IMR-90 (cell line): Measurements from ENCODE around the gene WLS. TPM values are rescaled to one million over a fixed set of nuclear protein-coding genes. Genes with fewer than 3 reads are reported as not detected.

ENCODE experiments used
- ATAC-seq: fragments of 200-7000 bp; cut with Tn5 transposase; 2 replicates; pipeline ENCODE4 v1.9.1; 2020; ENCODE audit warnings: low read depth, mild to moderate bottlenecking, moderate library complexity
- BruUV-seq: library from RNA; stranded (reverse); fragments of 400-500 nt; replicated peaks from 2 replicates; lab custom pipeline; 2021; lab: Mats Ljungman, UMichigan
- CTCF ChIA-PET: fragments of 300-600 bp; formaldehyde crosslinking; extraction: SDS; loops from one replicate; lab custom pipeline; 2021; ENCODE audit warnings: antibody characterized with exemption; lab: Yijun Ruan, JAX
- POLR2A ChIA-PET: fragments of 300-600 bp; sonication (Branson Sonifier 250); formaldehyde crosslinking; loops from one replicate; lab custom pipeline; 2022; ENCODE audit warnings: antibody characterized with exemption; ENCODE audit not compliant: unreplicated experiment; lab: Charles Lee
- DNase-seq: peaks from one replicate; pipeline ENCODE4 v3.0.0; 2013
- H2AFZ ChIP-seq: replicated peaks from 2 replicates; pipeline ENCODE3; 2013; ENCODE audit warnings: low read length, mild to moderate bottlenecking; ENCODE audit not compliant: poor library complexity
- H2AK5ac ChIP-seq: 2 replicates; pipeline ENCODE4 v1.6.1; 2013; ENCODE audit warnings: low read depth, low read length, inconsistent platforms
- H2AK9ac ChIP-seq: replicated peaks from 2 replicates; pipeline ENCODE3; 2013; ENCODE audit warnings: mild to moderate bottlenecking, low read depth, low read length, moderate library complexity; ENCODE audit not compliant: poor library complexity
- H2BK120ac ChIP-seq: 2 replicates; pipeline ENCODE4 v1.6.1; 2013; ENCODE audit warnings: low read depth, low read length, inconsistent platforms
- H2BK15ac ChIP-seq: 3 replicates; pipeline ENCODE4 v1.6.1; 2013; ENCODE audit warnings: low read depth, low read length, inconsistent platforms
- H2BK20ac ChIP-seq: 2 replicates; pipeline ENCODE4 v1.6.1; 2013; ENCODE audit warnings: low read depth, mild to moderate bottlenecking, inconsistent platforms, low read length, moderate library complexity
- H2BK5ac ChIP-seq: 2 replicates; pipeline ENCODE4 v1.6.1; 2013; ENCODE audit warnings: mild to moderate bottlenecking, low read depth, low read length, inconsistent platforms; ENCODE audit not compliant: poor library complexity, severe bottlenecking
- H3K14ac ChIP-seq: replicated peaks from 2 replicates; pipeline ENCODE4 v1.6.1; 2013; ENCODE audit warnings: low read depth, low read length, inconsistent platforms
- H3K18ac ChIP-seq: 2 replicates; pipeline ENCODE4 v1.6.1; 2013; ENCODE audit warnings: low read depth, low read length, control low read depth
- H3K23ac ChIP-seq: 2 replicates; pipeline ENCODE4 v1.6.1; 2013; ENCODE audit warnings: low read depth, low read length, inconsistent platforms
- H3K27ac ChIP-seq: 2 replicates; pipeline ENCODE4 v1.5.1; 2013; ENCODE audit warnings: mild to moderate bottlenecking, control low read depth, low read length; ENCODE audit not compliant: insufficient read depth
- H3K27me3 ChIP-seq: 2 replicates; pipeline ENCODE4 v1.6.1; 2013; ENCODE audit warnings: low read length; ENCODE audit not compliant: control insufficient read depth, insufficient read depth
- H3K36me3 ChIP-seq: 2 replicates; pipeline ENCODE4 v1.6.1; 2013; ENCODE audit warnings: low read length, mixed read lengths; ENCODE audit not compliant: control insufficient read depth, insufficient read depth
- H3K4ac ChIP-seq: 2 replicates; pipeline ENCODE4 v1.6.1; 2013; ENCODE audit warnings: low read depth, low read length, inconsistent platforms
- H3K4me1 ChIP-seq: 2 replicates; pipeline ENCODE4 v1.6.1; 2013; ENCODE audit warnings: low read length, mixed read lengths; ENCODE audit not compliant: control insufficient read depth, insufficient read depth
- H3K4me2 ChIP-seq: 2 replicates; pipeline ENCODE4 v1.6.1; 2013; ENCODE audit warnings: low read depth, mild to moderate bottlenecking, control low read depth, low read length, moderate library complexity
- H3K4me3 ChIP-seq: 2 replicates; pipeline ENCODE4 v1.5.1; 2013; ENCODE audit warnings: low read depth, mild to moderate bottlenecking, control low read depth, low read length, moderate library complexity; ENCODE audit not compliant: insufficient read depth
- H3K56ac ChIP-seq: 2 replicates; pipeline ENCODE4 v1.6.1; 2013; ENCODE audit warnings: low read length, inconsistent platforms; ENCODE audit not compliant: insufficient read depth; ENCODE audit errors: extremely low read depth
- H3K79me1 ChIP-seq, 2 experiments: 2 replicates each; pipeline ENCODE4 v1.6.1; 2013; ENCODE audit warnings: low read length in 2 of 2, inconsistent platforms in 1 of 2, low read depth in 1 of 2
- H3K9ac ChIP-seq: 2 replicates; pipeline ENCODE4 v1.6.1; 2013; ENCODE audit warnings: low read depth, low read length, control low read depth
- H3K9me1 ChIP-seq: 2 replicates; pipeline ENCODE4 v1.6.1; 2013; ENCODE audit warnings: low read length, inconsistent platforms; ENCODE audit not compliant: insufficient read depth
- H3K9me3 ChIP-seq: 2 replicates; pipeline ENCODE4 v1.6.1; 2013; ENCODE audit warnings: low read length; ENCODE audit not compliant: control insufficient read depth, insufficient read depth
- H4K20me1 ChIP-seq: 2 replicates; pipeline ENCODE4 v1.6.1; 2013; ENCODE audit warnings: low read length, inconsistent platforms; ENCODE audit not compliant: insufficient read depth
- H4K5ac ChIP-seq: 2 replicates; pipeline ENCODE4 v1.6.1; 2013; ENCODE audit warnings: mild to moderate bottlenecking, low read depth, low read length, control low read depth
- H4K8ac ChIP-seq, 2 experiments: 2 replicates each; pipeline ENCODE4 v1.6.1; 2013; ENCODE audit warnings: low read depth in 2 of 2, low read length in 2 of 2, control low read depth in 1 of 2, inconsistent platforms in 1 of 2
- H4K91ac ChIP-seq: 2 replicates; pipeline ENCODE4 v1.6.1; 2013; ENCODE audit warnings: low read depth, low read length, inconsistent platforms; ENCODE audit not compliant: insufficient read depth
- BHLHE40 ChIP-seq: fragments of 150-350 bp; IDR thresholded peaks from 2 replicates; pipeline ENCODE4 v1.6.1; 2016; ENCODE audit warnings: mild to moderate bottlenecking, low read depth, low read length
- CEBPB ChIP-seq: IDR thresholded peaks from 2 replicates; pipeline ENCODE4 v1.6.1; 2012; ENCODE audit warnings: low read depth, low read length, improper control_type of control experiment
- FOS ChIP-seq: fragments of 150-350 bp; IDR thresholded peaks from 2 replicates; pipeline ENCODE4 v1.6.1; 2016; ENCODE audit warnings: low read depth, low read length
- MAFK ChIP-seq: IDR thresholded peaks from 2 replicates; pipeline ENCODE4 v1.6.1; 2012; ENCODE audit warnings: low read depth, low read length, improper control_type of control experiment
- MAZ ChIP-seq: IDR thresholded peaks from 2 replicates; pipeline ENCODE4 v1.6.1; 2012; ENCODE audit warnings: low read depth, mild to moderate bottlenecking, low read length, improper control_type of control experiment, moderate library complexity, borderline replicate concordance
- MXI1 ChIP-seq: IDR thresholded peaks from 2 replicates; pipeline ENCODE4 v1.6.1; 2012; ENCODE audit warnings: low read depth, mild to moderate bottlenecking, low read length, moderate library complexity, borderline replicate concordance
- NFE2L2 ChIP-seq: fragments of 150-350 bp; IDR thresholded peaks from 2 replicates; pipeline ENCODE4 v1.6.1; 2016; ENCODE audit warnings: low read depth, mild to moderate bottlenecking, low read length
- POLR2A ChIP-seq: IDR thresholded peaks from 2 replicates; pipeline ENCODE4 v1.6.1; 2012; ENCODE audit warnings: mild to moderate bottlenecking, low read depth, low read length
- RAD21 ChIP-seq: IDR thresholded peaks from 2 replicates; pipeline ENCODE4 v1.6.1; 2012; ENCODE audit warnings: low read length, improper control_type of control experiment
- RCOR1 ChIP-seq: IDR thresholded peaks from 2 replicates; pipeline ENCODE4 v1.6.1; 2012; ENCODE audit warnings: mild to moderate bottlenecking, low read length, improper control_type of control experiment; ENCODE audit not compliant: insufficient replicate concordance
- SMC3 ChIP-seq: fragments of 150-350 bp; IDR thresholded peaks from 2 replicates; pipeline ENCODE4 v1.6.1; 2016; ENCODE audit warnings: low read depth, mild to moderate bottlenecking, antibody characterized with exemption, low read length, moderate library complexity
- WGBS, 2 experiments: methylation state at CpG; one replicate each; pipeline versions ENCODE4 v1.1.5 to v1.1.7; 2013; ENCODE audit warnings: missing lambda C conversion rate in 2 of 2; ENCODE audit not compliant: insufficient read length in 1 of 2; ENCODE audit errors: extremely low coverage in 2 of 2; 5-methylcytosine and 5-hydroxymethylcytosine counted together
- dilution Hi-C: fragments of 300-500 bp; cut with HindIII; formaldehyde crosslinking; loops from one replicate; pipeline ENCODE4 v1.14.3; 2018; ENCODE audit warnings: low sequenced_read_pairs; ENCODE audit not compliant: unreplicated experiment
- in situ Hi-C: fragments of 300-500 bp; cut with MboI; formaldehyde crosslinking; loops from 3 replicates; pipeline ENCODE4 v1.14.3; 2019; ENCODE audit warnings: low sequenced_read_pairs, inconsistent platforms, mixed read lengths
- intact Hi-C: fragments of 100-400 bp; cut with micrococcal nuclease; formaldehyde crosslinking; loops from 2 replicates; pipeline ENCODE4 v1.10.0; 2022
- polyA plus RNA-seq, 3 experiments: library from polyadenylated mRNA; depleted of rRNA; stranded (reverse); fragments of >200 nt; gene quantifications; 2 replicates each; pipeline ENCODE4 v1.2.3, GENCODE V29; 2012; ENCODE audit warnings: low replicate concordance in 1 of 3
- total RNA-seq: library from RNA; depleted of rRNA; stranded (reverse); fragments of >200 nt; gene quantifications from 2 replicates; pipeline ENCODE4 v1.2.3, GENCODE V29; 2012
- TF ChIP-seq, protein P1 (sequence below): fragments of 150-350 bp; IDR thresholded peaks from 2 replicates; pipeline ENCODE4 v1.6.1; 2016; ENCODE audit warnings: low read depth, mild to moderate bottlenecking, low read length, moderate library complexity, borderline replicate concordance

Gene WLS
- total and polyA plus RNA-seq, 2 of the 4 experiments (the other 2 are of a cell fraction), result 152 to 157 TPM

DNA sequence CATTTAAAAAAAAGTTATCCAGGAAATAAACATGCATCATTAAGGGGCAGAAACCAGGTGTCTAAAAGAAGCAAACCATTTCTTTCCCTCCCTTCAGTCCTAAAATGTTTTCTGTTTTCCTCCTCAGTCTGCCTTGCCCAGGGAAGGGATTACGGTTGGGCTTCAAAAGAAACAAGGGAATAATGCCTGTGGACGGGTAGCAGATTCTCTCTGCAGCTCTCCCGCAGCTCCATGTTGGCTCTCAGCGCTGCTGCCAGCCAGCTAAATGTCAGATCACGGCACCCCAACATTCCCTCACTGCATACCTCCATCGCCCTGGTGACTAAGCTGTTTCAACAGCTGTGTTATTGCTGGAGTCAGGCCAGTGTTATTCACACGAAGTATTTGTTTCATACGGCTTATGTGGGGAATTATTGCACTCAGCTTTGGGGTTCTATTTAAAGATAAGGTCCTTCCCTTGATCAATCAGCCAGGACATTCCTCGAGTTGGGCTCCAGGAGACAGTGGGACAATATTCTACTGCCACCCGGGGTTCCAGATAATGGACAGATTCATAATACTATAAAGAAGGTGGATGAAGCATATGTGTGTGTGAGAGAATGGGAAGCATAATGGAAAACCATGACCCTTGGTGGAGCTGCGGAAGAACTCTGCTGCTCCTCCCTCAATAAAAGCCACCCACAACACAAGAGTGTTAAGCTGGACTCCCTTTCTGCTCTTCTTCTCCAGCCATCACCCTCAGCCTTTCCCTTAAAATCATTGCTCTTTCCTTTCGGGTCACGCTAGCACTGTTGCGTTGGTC lies 58.2 kb downstream of the WLS start:
- TF ChIP-seq SMC3, result peak; percentile 20; the same call in 1 of the 2 replicates
- TF ChIP-seq, protein P1, sequence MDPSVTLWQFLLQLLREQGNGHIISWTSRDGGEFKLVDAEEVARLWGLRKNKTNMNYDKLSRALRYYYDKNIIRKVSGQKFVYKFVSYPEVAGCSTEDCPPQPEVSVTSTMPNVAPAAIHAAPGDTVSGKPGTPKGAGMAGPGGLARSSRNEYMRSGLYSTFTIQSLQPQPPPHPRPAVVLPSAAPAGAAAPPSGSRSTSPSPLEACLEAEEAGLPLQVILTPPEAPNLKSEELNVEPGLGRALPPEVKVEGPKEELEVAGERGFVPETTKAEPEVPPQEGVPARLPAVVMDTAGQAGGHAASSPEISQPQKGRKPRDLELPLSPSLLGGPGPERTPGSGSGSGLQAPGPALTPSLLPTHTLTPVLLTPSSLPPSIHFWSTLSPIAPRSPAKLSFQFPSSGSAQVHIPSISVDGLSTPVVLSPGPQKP, result no peak
- TF ChIP-seq RCOR1, result peak; percentile 99
- TF ChIP-seq CEBPB, result peak; percentile 72
- TF ChIP-seq RAD21, result no peak
- TF ChIP-seq MXI1, result peak; percentile 71; the same call in 1 of the 2 replicates
- TF ChIP-seq NFE2L2, result peak; percentile 76; the same call in 1 of the 2 replicates
- TF ChIP-seq MAZ, result 0 out of 2 replicates have a peak, but pooled peaks have one; percentile 24
- peak; percentile 50; the same call in 1 of the 2 replicates for TF ChIP-seq BHLHE40
- no peak for TF ChIP-seq POLR2A
- TF ChIP-seq MAFK, result peak; percentile 41
- peak; percentile 89 for TF ChIP-seq FOS
- dilution Hi-C loops, result no loop called here
- peak overlapping the region; percentile 97 for H2BK5ac ChIP-seq
- BruUV-seq, result no TSS peak
- in situ Hi-C loops, result no loop called here
- H3K9me3 ChIP-seq, result no peaks in the 10 kb centered on the region
- H4K91ac ChIP-seq, result peak overlapping the region; percentile 92
- peak overlapping the region; percentile 90 for H3K4ac ChIP-seq
- no peak overlapping the region for H3K9ac ChIP-seq
- peak overlapping the region; percentile 59 for H4K5ac ChIP-seq
- 100% methylated on average over 1 of the region's 14 CpGs; no CpG with 5 or more reads in 1 of the 2 experiments for WGBS, 2 experiments
- H2AK9ac ChIP-seq, result peak overlapping the region; percentile 70
- peak; percentile 77 for ATAC-seq
- ChIA-PET POLR2A (interaction anchor here (0.7 to 1.4 kb wide), 3 partner anchors 58 to 336 kb away, joined by 3 read pairs; partner anchors contain the start of gene WLS), CTCF (interaction anchor here (0.6 to 1.6 kb wide), 5 partner anchors 27 to 172 kb away, joined by 3 to 4 read pairs (median 3); no protein-coding TSS in a partner anchor)
- peak overlapping the region; percentile 60 for H3K56ac ChIP-seq
- peak; percentile 98 for DNase-seq
- H2AFZ ChIP-seq, result peak overlapping the region; percentile 37
- intact Hi-C loops, result loop anchor here (1.0 to 5.0 kb wide), 2 partner anchors 57 to 168 kb away; no protein-coding TSS in a partner anchor
- peak overlapping the region; percentile 90 for H2BK120ac ChIP-seq
- H3K79me1 ChIP-seq, result peaks cover 38 to 56% of the 10 kb centered on the region in 2 experiments
- peak overlapping the region; percentile 75 for H2BK15ac ChIP-seq
- H2AK5ac ChIP-seq, result peak overlapping the region; percentile 98
- no peak overlapping the region for H3K4me3 ChIP-seq
- peaks cover 26% of the 10 kb centered on the region for H3K4me1 ChIP-seq
- H4K8ac ChIP-seq, result peak overlapping the region; percentile 58 to 91
- peaks cover 11% of the 10 kb centered on the region for H3K9me1 ChIP-seq
- peak overlapping the region; percentile 92 for H3K14ac ChIP-seq
- H3K27me3 ChIP-seq, result no peaks in the 10 kb centered on the region
- H3K23ac ChIP-seq, result peak overlapping the region; percentile 80; the same call in 1 of the 2 replicates
- H3K36me3 ChIP-seq, result peaks cover 2% of the 10 kb centered on the region; the same call in 1 of the 2 replicates
- H4K20me1 ChIP-seq, result peaks cover 5% of the 10 kb centered on the region; the same call in 1 of the 2 replicates
- H3K18ac ChIP-seq, result peak overlapping the region; percentile 79
- H2BK20ac ChIP-seq, result peak overlapping the region; percentile 94
- peak overlapping the region; percentile 82 for H3K27ac ChIP-seq
- peak overlapping the region; percentile 79 for H3K4me2 ChIP-seq
